Stomach smooth muscle (tissue), 2 donors: ENCODE measurements around the gene BSND.
A peak's percentile ranks its signal among the peaks of the same experiment; 100 is the strongest.

Experiments
- H3K27ac ChIP-seq: one replicate; pipeline ENCODE4 v1.7.0; 2013; ENCODE audit warnings: mild to moderate bottlenecking, low read length, inconsistent platforms
- H3K27me3 ChIP-seq, 2 donors: one replicate each; pipeline ENCODE4 v1.7.0; 2013; ENCODE audit warnings: low read length in 2 of 2; ENCODE audit not compliant: insufficient read depth in 2 of 2, control insufficient read depth in 1 of 2
- H3K36me3 ChIP-seq, 2 donors: one replicate each; pipeline ENCODE4 v1.7.0; 2013; ENCODE audit warnings: low read length in 2 of 2; ENCODE audit not compliant: control insufficient read depth in 2 of 2, insufficient read depth in 2 of 2
- H3K4me1 ChIP-seq: one replicate; pipeline ENCODE4 v1.7.0; 2013; ENCODE audit warnings: low read length; ENCODE audit not compliant: control insufficient read depth, insufficient read depth
- H3K4me3 ChIP-seq, 2 donors: one replicate each; pipeline ENCODE4 v1.7.0; 2013; ENCODE audit warnings: low read length in 2 of 2
- H3K9ac ChIP-seq, 2 donors: one replicate each; pipeline ENCODE4 v1.7.0; 2013; ENCODE audit warnings: low read length in 2 of 2, mild to moderate bottlenecking in 1 of 2
- H3K9me3 ChIP-seq, 2 donors: one replicate each; pipeline ENCODE4 v1.7.0; 2013; ENCODE audit warnings: low read length in 2 of 2; ENCODE audit not compliant: control insufficient read depth in 2 of 2
- donor health status: healthy.
- donor health status: Pancreatic carcinoma.

BSND gene

GRCh38 chr1:54998677-54999076 is at the start of gene BSND:
Gene BSND, plus strand, starts transcription at chr1:54998933. Its CDS starts 254 bp downstream, at chr1:54999187.
- Histone ChIP-seq H3K27ac (no peak within 1 kb of the TSS), H3K27me3 (peaks cover 27 to 40% of the 10 kb centered on the region in 2 donors), H3K4me3 (no peak within 1 kb of the TSS), H3K4me1 (peaks cover 4% of the 10 kb centered on the region), H3K36me3 (no peaks in the 10 kb centered on the region), H3K9ac (no peak within 1 kb of the TSS), H3K9me3 (no peaks in the 10 kb centered on the region)

GRCh38 chr1:54949053-54949452 is 49.7 kb upstream of the BSND start:
- Histone ChIP-seq H3K27ac (no peak overlapping the region), H3K4me3 (no peak overlapping the region), H3K27me3 (no peaks in the 10 kb centered on the region), H3K4me1 (peaks cover 9% of the 10 kb centered on the region), H3K36me3 (no peaks in the 10 kb centered on the region), H3K9ac (no peak overlapping the region), H3K9me3 (no peaks in the 10 kb centered on the region)

GRCh38 chr1:54950006-54950368 is 48.7 kb upstream of the BSND start:
- H3K27me3 ChIP-seq = no peaks in the 10 kb centered on the region
- no peaks in the 10 kb centered on the region for H3K9me3 ChIP-seq
- H3K36me3 ChIP-seq = no peaks in the 10 kb centered on the region
- peaks cover 9% of the 10 kb centered on the region for H3K4me1 ChIP-seq
- H3K4me3 ChIP-seq = no peak overlapping the region
- no peak overlapping the region for H3K27ac ChIP-seq
- H3K9ac ChIP-seq = peak overlapping the region in 1 of 2 donors; percentile 68

- H3K27ac ChIP-seq = no peak overlapping the region
These were observed 48.2 kb upstream of the BSND start for GRCh38 chr1:54950369-54951163.

GRCh38 chr1:54951810-54952226 is 46.9 kb upstream of the BSND start:
- Histone ChIP-seq H3K9me3 (no peaks in the 10 kb centered on the region), H3K9ac (no peak overlapping the region), H3K4me1 (peaks cover 9% of the 10 kb centered on the region), H3K4me3 (no peak overlapping the region), H3K27me3 (no peaks in the 10 kb centered on the region), H3K27ac (no peak overlapping the region), H3K36me3 (no peaks in the 10 kb centered on the region)

More at GRCh38 chr1:54950369-54951163, 48.2 kb upstream of the BSND start:
- Histone ChIP-seq H3K9ac (peak overlapping the region; percentile 32 to 68), H3K4me3 (peak overlapping the region; percentile 49 to 69), H3K27me3 (no peaks in the 10 kb centered on the region), H3K9me3 (no peaks in the 10 kb centered on the region), H3K4me1 (peaks cover 9% of the 10 kb centered on the region), H3K36me3 (no peaks in the 10 kb centered on the region)

GRCh38 chr1:54952950-54953718 is 45.6 kb upstream of the BSND start:
- no peak overlapping the region for H3K9ac ChIP-seq
- H3K4me1 ChIP-seq = peaks cover 9% of the 10 kb centered on the region
- no peaks in the 10 kb centered on the region for H3K36me3 ChIP-seq
- H3K4me3 ChIP-seq = no peak overlapping the region
- no peaks in the 10 kb centered on the region for H3K27me3 ChIP-seq
- H3K27ac ChIP-seq = no peak overlapping the region
- peaks cover 4 to 6% of the 10 kb centered on the region in 2 donors for H3K9me3 ChIP-seq

- no peaks in the 10 kb centered on the region for H3K36me3 ChIP-seq
- no peak overlapping the region for H3K9ac ChIP-seq
- peaks cover 9% of the 10 kb centered on the region for H3K4me1 ChIP-seq
- H3K4me3 ChIP-seq = no peak overlapping the region
- no peak overlapping the region for H3K27ac ChIP-seq
- H3K27me3 ChIP-seq = no peaks in the 10 kb centered on the region
- H3K9me3 ChIP-seq = peaks cover 4 to 6% of the 10 kb centered on the region in 2 donors
These were observed 44.9 kb upstream of the BSND start for GRCh38 chr1:54953846-54954245.

GRCh38 chr1:54955359-54955758 is 43.4 kb upstream of the BSND start:
- no peak overlapping the region for H3K9ac ChIP-seq
- H3K9me3 ChIP-seq = peaks cover 4 to 6% of the 10 kb centered on the region in 2 donors
- no peaks in the 10 kb centered on the region for H3K36me3 ChIP-seq
- no peak overlapping the region for H3K4me3 ChIP-seq
- H3K27me3 ChIP-seq = no peaks in the 10 kb centered on the region
- H3K27ac ChIP-seq = no peak overlapping the region
- H3K4me1 ChIP-seq = peaks cover 5% of the 10 kb centered on the region

GRCh38 chr1:54956726-54957125 is 42.0 kb upstream of the BSND start:
- H3K9me3 ChIP-seq = peaks cover 4 to 6% of the 10 kb centered on the region in 2 donors
- no peak overlapping the region for H3K4me3 ChIP-seq
- no peak overlapping the region for H3K9ac ChIP-seq
- no peak overlapping the region for H3K27ac ChIP-seq
- no peaks in the 10 kb centered on the region for H3K4me1 ChIP-seq
- no peaks in the 10 kb centered on the region for H3K36me3 ChIP-seq
- no peaks in the 10 kb centered on the region for H3K27me3 ChIP-seq

GRCh38 chr1:54959241-54959640 is 39.5 kb upstream of the BSND start:
- Histone ChIP-seq H3K4me1 (no peaks in the 10 kb centered on the region), H3K9ac (no peak overlapping the region), H3K4me3 (no peak overlapping the region), H3K9me3 (peaks cover 4 to 6% of the 10 kb centered on the region in 2 donors), H3K27ac (no peak overlapping the region), H3K36me3 (no peaks in the 10 kb centered on the region), H3K27me3 (no peaks in the 10 kb centered on the region)
